Cerebellar nuclear complex (tissue), 1 donor: ENCODE data around the gene CAB39L.

Source experiments
- DNase-seq, 2 experiments: peaks; one replicate each; lab custom pipeline; 2025; lab: John Stamatoyannopoulos, UW

CAB39L gene

GRCh38 chr13:49288458-49288857 is 155.4 kb downstream of the CAB39L start:
- no peak for DNase-seq

GRCh38 chr13:49287995-49288394 is 155.9 kb downstream of the CAB39L start:
- no peak for DNase-seq

GRCh38 chr13:49279885-49280284 is 164.0 kb downstream of the CAB39L start:
- DNase-seq: no peak

GRCh38 chr13:49279112-49279511 is 164.8 kb downstream of the CAB39L start:
- no peak for DNase-seq

GRCh38 chr13:49278211-49278610 is 165.7 kb downstream of the CAB39L start:
- no peak for DNase-seq

- no peak for DNase-seq
These were observed 171.6 kb downstream of the CAB39L start for GRCh38 chr13:49272296-49272695.

GRCh38 chr13:49271264-49271663 is 172.6 kb downstream of the CAB39L start:
- DNase-seq: no peak

- DNase-seq: no peak
These were observed 178.0 kb downstream of the CAB39L start for GRCh38 chr13:49265822-49266221.

- DNase-seq: no peak
These were observed 181.2 kb downstream of the CAB39L start for GRCh38 chr13:49262634-49263033.

- DNase-seq: no peak
These were observed 184.3 kb downstream of the CAB39L start for GRCh38 chr13:49259586-49259985.
